ENCODE results near the gene SPTAN1. TPM values are rescaled to one million over a fixed set of nuclear protein-coding genes. Genes with fewer than 3 reads are reported as not detected.

The SPTAN1 gene
- 185 and 358 TPM in 2 replicates for total RNA-seq

GRCh38 chr9:128552153-128552743 is at the start of gene SPTAN1:
SPTAN1 (plus strand) TSS chr9:128552587; CDS start chr9:128566741, 14,154 bp downstream.

DNA sequence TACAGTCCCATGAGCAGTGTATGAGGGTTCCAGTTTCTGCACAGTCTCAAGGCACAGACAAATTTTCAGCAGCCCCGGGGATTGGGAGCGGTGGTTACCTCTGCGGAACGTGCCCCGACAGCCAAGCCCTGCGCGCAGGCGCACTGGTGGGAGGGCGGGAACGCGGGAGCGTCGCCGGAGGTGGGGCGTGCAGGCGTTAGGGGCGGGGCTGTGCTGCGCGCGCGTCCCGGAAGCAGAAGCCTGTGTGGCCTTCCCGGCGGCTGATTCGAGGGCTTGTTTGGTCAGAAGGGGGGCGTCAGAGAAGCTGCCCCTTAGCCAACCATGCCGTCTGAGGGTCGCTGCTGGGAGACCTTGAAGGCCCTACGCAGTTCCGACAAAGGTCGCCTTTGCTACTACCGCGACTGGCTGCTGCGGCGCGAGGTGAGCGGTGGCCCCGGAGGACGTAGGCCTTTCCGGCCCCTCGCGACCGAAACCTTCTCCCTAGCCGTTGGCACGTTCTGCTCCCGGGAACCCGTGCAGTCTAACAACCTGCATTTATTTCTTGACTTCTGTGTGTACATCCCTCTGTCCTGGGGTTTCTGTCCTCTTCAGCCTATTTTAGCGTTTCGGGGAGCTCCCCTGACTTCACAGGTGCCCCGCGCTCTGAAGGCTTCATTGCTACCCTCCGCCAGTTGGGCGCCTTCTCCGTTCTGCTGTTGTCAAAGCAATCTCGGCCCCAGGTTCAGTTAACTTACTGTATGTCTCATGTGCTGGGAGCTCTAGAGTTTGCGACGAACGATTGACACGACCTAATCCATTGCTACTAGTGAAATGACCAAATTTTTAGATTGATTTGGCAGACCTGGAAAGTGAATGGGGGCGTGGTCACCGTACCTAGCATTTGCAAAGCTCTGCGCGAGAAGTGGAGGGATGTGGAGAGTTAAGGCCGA is 47.6 kb upstream of the SPTAN1 start, which contains the start of gene GLE1:
Gene GLE1, plus strand, starts transcription at position 235 of the 929 bp plus-strand sequence. Its CDS starts 87 bp downstream, at position 322.

GRCh38 chr9:128656416-128657343 is 104.3 kb downstream of the SPTAN1 start, which contains the start of gene DYNC2I2:
DYNC2I2 (minus strand) TSS chr9:128656847; CDS start chr9:128656726, 121 bp downstream.

Other genes starting within 250 kb of the SPTAN1 start
- 9.7 and 16.6 TPM in 2 replicates for gene TRUB2, start 230.1 kb upstream of the SPTAN1 start, total RNA-seq
- gene COQ4, start 229.7 kb upstream of the SPTAN1 start, total RNA-seq = 28.8 and 32.3 TPM in 2 replicates
- gene SLC27A4, start 212.1 kb upstream of the SPTAN1 start, total RNA-seq = 11.5 and 20.7 TPM in 2 replicates
- gene URM1, start 181.2 kb upstream of the SPTAN1 start, total RNA-seq = 27.2 and 33.0 TPM in 2 replicates
- gene CERCAM, start 131.7 kb upstream of the SPTAN1 start, total RNA-seq = 128 and 233 TPM in 2 replicates
- gene ODF2, start 96.6 kb upstream of the SPTAN1 start, total RNA-seq = 19.8 and 20.8 TPM in 2 replicates
- gene GLE1, start 47.9 kb upstream of the SPTAN1 start, total RNA-seq = 18.6 and 22.9 TPM in 2 replicates
- gene DYNC2I2, start 104.3 kb downstream of the SPTAN1 start, total RNA-seq = 27.4 and 33.6 TPM in 2 replicates
- gene SET, start 136.6 kb downstream of the SPTAN1 start, total RNA-seq = 228 and 233 TPM in 2 replicates
- gene PKN3, start 149.9 kb downstream of the SPTAN1 start, total RNA-seq = 1.0 and 1.8 TPM in 2 replicates
- gene ZDHHC12, start 171.5 kb downstream of the SPTAN1 start, total RNA-seq = 44.8 and 52.5 TPM in 2 replicates
- gene ZER1, start 219.3 kb downstream of the SPTAN1 start, total RNA-seq = 23.9 and 28.9 TPM in 2 replicates
- 10.8 and 12.5 TPM in 2 replicates for gene TBC1D13, start 234.7 kb downstream of the SPTAN1 start, total RNA-seq